ENCODE results near the gene KLHL29. TPM values are rescaled to one million over a fixed set of nuclear protein-coding genes. Genes with fewer than 3 reads are reported as not detected.
A peak's percentile ranks its signal among the peaks of the same experiment; 100 is the strongest.

The KLHL29 gene
- total RNA-seq, 2 experiments from 2014 or later: 0.88 to 0.99 TPM

DNA sequence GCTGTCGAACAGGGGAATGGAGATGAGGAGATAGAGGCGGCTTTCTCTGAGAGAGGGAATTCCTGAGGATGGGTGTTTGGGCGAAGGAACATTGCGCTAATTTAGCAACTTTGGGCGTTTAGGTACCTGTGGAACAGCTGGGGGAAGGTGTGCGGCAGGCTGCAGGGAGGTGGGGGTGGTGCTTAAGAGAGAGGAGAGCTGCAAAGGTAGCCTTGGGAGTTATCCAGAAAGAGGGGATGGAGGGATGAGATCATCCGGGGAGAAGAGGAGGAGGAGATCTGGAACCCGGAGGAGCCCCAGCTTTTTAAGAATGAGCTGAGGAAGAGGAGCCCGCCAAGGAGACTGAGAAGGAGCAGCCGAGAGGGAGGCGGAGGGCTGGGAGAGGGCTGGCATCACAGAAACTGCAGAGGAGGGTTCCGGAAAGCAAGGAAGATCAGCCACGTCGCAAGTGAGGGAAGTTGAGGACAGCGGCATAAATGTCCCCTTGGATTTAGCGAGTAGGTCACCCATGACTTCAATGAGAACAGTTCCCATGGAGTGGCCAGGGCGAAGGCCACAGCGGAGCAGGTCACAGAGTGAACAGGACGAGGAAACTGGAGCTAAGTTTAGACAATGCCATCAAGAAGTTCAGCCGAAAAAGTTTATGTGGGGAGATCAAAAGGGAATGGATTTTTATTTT, 174.7 kb downstream of the KLHL29 start:
- Mint-ChIP-seq H3K27me3 (no peaks in the 10 kb centered on the region), H3K4me1 (ENCODE audit: low read depth) (no peaks in the 10 kb centered on the region), H3K4me3 (no peak overlapping the region), H3K27ac (no peak overlapping the region), H3K9me3 (no peaks in the 10 kb centered on the region), H3K36me3 (no peaks in the 10 kb centered on the region)
- ChIA-PET POLR2A (interaction anchor here (0.8 kb wide), 1 partner anchor 36 kb away, joined by 3 read pairs; no protein-coding TSS in a partner anchor), CTCF (no interaction called here)
- no peak for DNase-seq
- intact Hi-C loops (cut with micrococcal nuclease): loop anchor here (10.0 kb wide), 1 partner anchor 175 kb away; the partner anchor contains the start of gene KLHL29

DNA sequence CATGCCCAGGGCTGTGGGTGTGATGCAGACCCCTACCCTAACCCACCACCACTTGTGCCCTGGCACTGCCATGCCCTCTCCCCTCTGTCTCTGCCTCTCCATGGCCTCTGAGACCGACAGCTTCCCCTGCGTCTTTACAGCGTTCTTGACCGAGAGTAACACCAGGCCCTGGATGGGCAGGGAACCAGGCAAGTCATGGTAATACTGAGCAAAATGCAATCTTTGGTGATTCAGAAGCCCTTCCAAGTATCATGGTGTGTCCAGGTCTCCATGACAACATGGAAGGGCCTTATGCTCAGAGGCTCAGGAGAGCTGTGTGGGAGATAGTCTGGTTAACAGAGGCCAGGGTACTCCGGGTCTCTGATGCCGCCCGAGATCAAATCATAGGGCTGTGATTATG, 176.1 kb downstream of the KLHL29 start:
- ChIA-PET CTCF (interaction anchor here (1.1 kb wide), 1 partner anchor 10 kb away, joined by 3 read pairs; no protein-coding TSS in a partner anchor), POLR2A (no interaction called here)
- Mint-ChIP-seq H3K27ac (no peak overlapping the region), H3K4me1 (ENCODE audit: low read depth) (no peaks in the 10 kb centered on the region), H3K27me3 (no peaks in the 10 kb centered on the region), H3K9me3 (no peaks in the 10 kb centered on the region), H3K4me3 (no peak overlapping the region), H3K36me3 (no peaks in the 10 kb centered on the region)
- DNase-seq: no peak
- intact Hi-C loops (cut with micrococcal nuclease): loop anchor here (10.0 kb wide), 1 partner anchor 176 kb away; the partner anchor contains the start of gene KLHL29

DNA sequence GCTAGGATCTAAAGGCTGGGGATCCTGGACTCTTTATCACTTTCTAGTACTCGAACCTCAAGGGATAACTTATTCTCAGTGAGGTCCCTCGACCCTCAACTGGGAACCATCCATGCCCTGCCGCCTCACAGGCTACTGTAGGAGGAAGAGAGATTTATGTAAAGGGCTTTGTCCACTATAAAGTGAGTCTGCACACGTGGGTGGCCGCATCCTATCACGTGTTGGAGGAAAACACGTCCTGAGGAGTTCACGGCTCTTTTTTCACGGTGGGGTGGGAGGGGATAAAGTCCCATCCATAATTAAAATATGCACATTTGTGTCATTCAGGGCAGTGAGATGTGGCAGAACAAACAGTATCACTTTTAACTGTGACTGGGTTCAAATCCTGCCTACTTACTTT, 176.6 kb downstream of the KLHL29 start:
- Mint-ChIP-seq H3K27ac (no peak overlapping the region), H3K4me3 (no peak overlapping the region), H3K4me1 (ENCODE audit: low read depth) (no peaks in the 10 kb centered on the region), H3K9me3 (no peaks in the 10 kb centered on the region), H3K27me3 (no peaks in the 10 kb centered on the region), H3K36me3 (no peaks in the 10 kb centered on the region)
- DNase-seq: no peak
- POLR2A ChIA-PET: no interaction called here
- CTCF ChIA-PET: interaction anchor here (1.1 kb wide), 1 partner anchor 11 kb away, joined by 3 read pairs; no protein-coding TSS in a partner anchor
- intact Hi-C loops (cut with micrococcal nuclease): loop anchor here (10.0 kb wide), 1 partner anchor 177 kb away; the partner anchor contains the start of gene KLHL29

DNA sequence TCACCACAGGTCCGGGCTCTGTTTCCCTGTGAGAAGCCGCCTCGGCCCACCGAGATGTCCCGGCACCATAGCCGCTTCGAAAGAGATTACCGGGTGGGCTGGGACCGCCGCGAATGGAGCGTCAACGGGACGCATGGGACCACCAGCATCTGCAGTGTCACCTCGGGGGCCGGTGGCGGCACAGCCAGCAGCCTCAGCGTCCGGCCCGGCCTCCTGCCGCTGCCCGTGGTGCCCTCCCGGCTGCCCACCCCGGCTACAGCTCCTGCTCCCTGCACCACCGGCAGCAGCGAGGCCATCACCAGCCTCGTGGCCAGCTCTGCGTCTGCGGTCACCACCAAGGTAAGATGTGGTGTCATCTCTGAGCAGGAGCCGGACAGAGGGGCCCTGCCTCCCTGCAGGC, 177.2 kb downstream of the KLHL29 start:
- no peaks in the 10 kb centered on the region for H3K27me3 Mint-ChIP-seq
- DNase-seq: no peak
- no peaks in the 10 kb centered on the region for H3K4me1 Mint-ChIP-seq (ENCODE audit: low read depth)
- POLR2A ChIA-PET: no interaction called here
- H3K27ac Mint-ChIP-seq: no peak overlapping the region
- no peaks in the 10 kb centered on the region for H3K36me3 Mint-ChIP-seq
- intact Hi-C loops (cut with micrococcal nuclease): loop anchor here (10.0 kb wide), 1 partner anchor 177 kb away; the partner anchor contains the start of gene KLHL29
- no peaks in the 10 kb centered on the region for H3K9me3 Mint-ChIP-seq
- CTCF ChIA-PET: no interaction called here
- H3K4me3 Mint-ChIP-seq: no peak overlapping the region

DNA sequence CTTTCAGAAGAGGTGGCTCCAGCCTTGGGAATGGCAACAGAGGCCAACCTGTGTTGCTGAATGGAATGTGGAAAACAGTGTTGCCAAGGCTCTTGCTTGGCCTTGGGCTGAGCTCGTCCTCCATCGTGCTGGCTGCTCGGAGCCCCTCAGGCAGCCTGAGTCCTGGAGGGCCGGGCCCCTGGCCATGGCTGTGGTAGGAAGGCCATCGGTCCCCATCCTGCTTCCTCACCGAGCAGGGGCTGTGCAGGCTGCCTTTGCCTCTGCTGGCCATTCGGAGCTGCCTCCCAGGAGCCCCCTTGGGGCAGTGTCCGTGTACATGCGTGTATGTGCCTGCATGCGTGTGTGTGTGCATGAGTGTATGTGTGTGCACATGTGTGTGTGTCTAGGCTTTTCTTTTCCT, 178.2 kb downstream of the KLHL29 start:
- no peaks in the 10 kb centered on the region for H3K36me3 Mint-ChIP-seq
- POLR2A ChIA-PET: no interaction called here
- H3K9me3 Mint-ChIP-seq: no peaks in the 10 kb centered on the region

DNA sequence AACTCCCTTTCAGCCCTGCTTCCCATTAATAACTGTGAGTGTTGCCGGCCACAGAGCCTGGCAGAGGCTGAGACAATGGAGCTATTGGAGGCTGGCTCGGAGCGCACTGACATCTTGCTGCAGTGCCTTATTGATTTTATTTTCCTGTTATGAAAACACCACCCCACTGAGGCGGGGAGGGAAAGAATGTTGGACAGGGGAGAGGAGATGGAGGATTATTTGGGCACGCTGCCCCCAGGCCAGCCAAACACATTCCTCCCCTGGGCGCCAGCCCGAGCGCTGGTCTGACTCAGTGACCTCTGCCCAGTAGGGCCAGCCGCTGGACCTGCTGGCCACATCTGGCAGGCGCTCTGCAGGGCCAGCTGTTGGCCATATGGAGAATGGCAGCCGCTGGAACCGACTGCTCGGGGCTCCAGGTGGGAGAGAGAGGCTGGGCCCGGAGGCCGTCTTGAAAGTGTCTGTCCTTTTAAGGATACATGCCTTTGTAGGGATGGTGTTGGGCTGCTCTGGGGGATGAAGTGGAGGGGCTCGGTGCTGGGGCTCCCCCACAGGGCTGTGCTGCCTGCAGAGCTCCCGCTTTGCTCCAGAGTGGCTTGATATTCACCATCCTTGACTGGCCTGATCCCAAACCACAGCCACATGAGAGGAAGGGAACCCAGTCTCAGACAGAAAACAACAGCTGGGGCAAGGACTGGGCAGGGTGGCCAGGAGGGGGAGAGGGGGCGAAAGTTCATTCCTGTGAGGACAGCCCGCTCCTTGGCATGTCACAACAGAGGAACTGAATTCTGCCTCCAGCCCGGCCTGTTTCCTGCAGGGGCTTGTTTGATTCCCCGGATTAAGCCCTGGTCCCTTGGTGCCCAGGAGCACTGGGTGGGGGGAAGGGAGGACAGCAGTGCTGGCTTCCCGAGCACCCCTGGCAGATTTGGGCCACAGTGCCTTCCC, 179.0 kb downstream of the KLHL29 start:
- ChIA-PET POLR2A (no interaction called here), CTCF (no interaction called here)
- Mint-ChIP-seq H3K9me3 (no peaks in the 10 kb centered on the region), H3K4me1 (ENCODE audit: low read depth) (no peaks in the 10 kb centered on the region), H3K4me3 (no peak overlapping the region), H3K36me3 (no peaks in the 10 kb centered on the region), H3K27ac (no peak overlapping the region), H3K27me3 (no peaks in the 10 kb centered on the region)
- intact Hi-C loops (cut with micrococcal nuclease): loop anchor here (10.0 kb wide), 1 partner anchor 179 kb away; the partner anchor contains the start of gene KLHL29
- no peak for DNase-seq

More for the DNA sequence above, 178.2 kb downstream of the KLHL29 start:
- no peak for DNase-seq
- Mint-ChIP-seq H3K4me1 (ENCODE audit: low read depth) (no peaks in the 10 kb centered on the region), H3K4me3 (no peak overlapping the region), H3K27me3 (no peaks in the 10 kb centered on the region), H3K27ac (no peak overlapping the region)
- intact Hi-C loops (cut with micrococcal nuclease): loop anchor here (10.0 kb wide), 1 partner anchor 178 kb away; the partner anchor contains the start of gene KLHL29
- CTCF ChIA-PET: no interaction called here

DNA sequence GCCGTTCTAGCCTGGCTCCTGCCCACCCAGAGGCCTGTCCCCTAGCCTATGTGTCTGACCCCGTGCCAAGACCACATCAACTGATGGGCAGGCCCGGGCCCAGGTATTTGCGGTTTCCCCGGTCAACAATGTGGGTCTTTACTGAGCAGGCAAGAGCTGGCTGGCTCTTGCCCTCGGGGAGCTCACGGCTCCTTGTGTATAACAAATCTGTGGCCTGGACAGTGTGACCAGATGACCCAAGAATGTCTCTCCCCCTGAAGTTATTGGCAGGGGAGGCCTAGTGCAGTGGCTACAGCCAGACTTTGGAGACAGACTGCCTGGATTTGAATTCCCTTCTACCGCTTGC, 179.6 kb downstream of the KLHL29 start:
- Mint-ChIP-seq H3K4me3 (no peak overlapping the region), H3K27ac (no peak overlapping the region), H3K27me3 (no peaks in the 10 kb centered on the region), H3K4me1 (ENCODE audit: low read depth) (no peaks in the 10 kb centered on the region), H3K9me3 (no peaks in the 10 kb centered on the region), H3K36me3 (no peaks in the 10 kb centered on the region)
- ChIA-PET CTCF (no interaction called here), POLR2A (no interaction called here)
- intact Hi-C loops (cut with micrococcal nuclease): loop anchor here (10.0 kb wide), 1 partner anchor 180 kb away; the partner anchor contains the start of gene KLHL29
- no peak for DNase-seq

DNA sequence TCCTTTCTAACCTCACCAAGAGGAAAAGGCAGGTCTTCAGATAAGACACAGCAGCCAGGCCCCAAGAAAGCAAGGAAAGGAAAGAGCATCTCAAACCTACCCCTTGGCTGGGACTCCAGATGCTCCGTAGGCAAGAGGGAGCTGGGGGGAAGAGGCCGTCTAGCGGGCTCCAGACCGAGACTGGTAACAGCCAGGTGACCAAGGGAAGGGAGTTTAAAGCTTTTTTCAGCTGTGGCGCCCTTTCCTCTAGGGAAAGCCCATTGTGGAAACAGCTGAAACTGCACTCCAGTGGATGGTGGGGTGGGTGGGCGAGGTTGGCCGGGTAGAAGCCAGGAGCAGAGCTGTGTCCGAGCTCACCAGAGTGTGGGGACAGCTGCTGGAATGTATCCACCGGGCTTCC, 180.4 kb downstream of the KLHL29 start:
- Mint-ChIP-seq H3K4me1 (ENCODE audit: low read depth) (no peaks in the 10 kb centered on the region), H3K4me3 (no peak overlapping the region), H3K36me3 (no peaks in the 10 kb centered on the region), H3K9me3 (no peaks in the 10 kb centered on the region), H3K27ac (no peak overlapping the region), H3K27me3 (no peaks in the 10 kb centered on the region)
- ChIA-PET POLR2A (no interaction called here), CTCF (no interaction called here)
- DNase-seq: no peak
- intact Hi-C loops (cut with micrococcal nuclease): loop anchor here (10.0 kb wide), 1 partner anchor 181 kb away; the partner anchor contains the start of gene KLHL29

DNA sequence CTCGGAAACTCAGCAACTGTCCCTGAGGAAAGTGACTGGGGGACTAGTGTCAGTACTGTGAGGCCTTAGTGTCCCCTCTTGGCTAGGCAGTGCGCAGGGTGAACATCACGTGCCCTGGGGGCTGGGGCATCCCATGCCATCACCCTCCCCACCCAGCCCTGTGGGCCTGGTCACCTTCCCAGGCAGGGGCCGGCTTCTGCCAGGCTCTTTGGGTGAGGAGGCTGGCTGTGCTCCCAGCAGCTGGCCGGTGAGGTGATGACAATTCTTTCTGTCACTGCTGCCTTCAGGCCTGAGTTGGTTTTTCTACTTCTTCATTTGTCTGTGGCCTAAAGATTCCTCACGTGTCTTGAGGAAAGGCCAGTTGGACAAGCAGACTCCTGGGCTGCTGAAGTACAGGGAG, 180.8 kb downstream of the KLHL29 start:
- ChIA-PET CTCF (interaction anchor here (0.6 kb wide), 1 partner anchor 187 kb away, joined by 3 read pairs; no protein-coding TSS in a partner anchor), POLR2A (no interaction called here)
- Mint-ChIP-seq H3K36me3 (no peaks in the 10 kb centered on the region), H3K4me1 (ENCODE audit: low read depth) (no peaks in the 10 kb centered on the region), H3K27ac (no peak overlapping the region), H3K27me3 (no peaks in the 10 kb centered on the region), H3K4me3 (no peak overlapping the region), H3K9me3 (no peaks in the 10 kb centered on the region)
- intact Hi-C loops (cut with micrococcal nuclease): loop anchor here (10.0 kb wide), 1 partner anchor 181 kb away; the partner anchor contains the start of gene KLHL29
- no peak for DNase-seq

DNA sequence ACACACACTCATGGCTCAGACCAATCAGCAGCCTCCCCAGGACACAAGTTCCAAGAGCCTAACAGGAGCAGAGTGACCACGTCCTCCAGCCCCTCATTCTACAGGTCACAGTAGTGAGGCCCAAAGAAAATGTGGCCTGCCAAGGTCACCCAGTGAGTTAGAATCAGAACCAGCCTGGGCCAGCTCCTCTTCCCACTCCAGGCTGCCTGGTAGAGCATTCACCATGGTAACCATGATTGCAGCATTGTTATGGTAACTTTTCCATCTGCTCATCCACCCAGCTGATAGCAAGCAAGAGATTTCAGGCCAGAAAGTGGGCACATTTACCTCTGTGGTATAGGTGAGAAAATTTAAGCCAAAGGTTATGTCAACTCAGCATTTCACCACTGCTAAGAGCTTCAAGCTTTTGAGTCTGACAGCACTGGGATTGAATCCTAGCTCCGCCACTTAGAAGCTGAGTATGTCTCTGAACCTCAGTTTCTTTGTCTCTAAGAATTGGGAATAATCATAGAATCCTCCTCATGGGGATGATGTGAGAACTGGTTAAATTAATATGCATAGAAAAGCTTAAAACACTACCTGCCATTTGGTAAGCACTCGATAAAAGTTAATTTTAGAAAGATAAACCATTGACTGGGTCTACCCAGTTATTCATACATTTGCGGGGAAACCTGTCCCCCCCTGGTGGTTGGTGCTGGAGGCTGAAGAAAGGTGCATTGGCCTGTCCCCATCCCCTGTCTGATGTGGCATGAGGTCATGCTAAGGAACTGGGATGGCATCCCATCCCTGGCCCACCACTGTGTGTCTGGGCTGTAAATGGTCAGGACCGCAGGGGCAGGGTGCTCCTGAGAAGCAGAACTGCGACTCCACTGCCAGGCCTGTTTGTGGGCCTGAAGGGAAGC, 181.5 kb downstream of the KLHL29 start:
- DNase-seq: peak; percentile 49
- Mint-ChIP-seq H3K9me3 (no peaks in the 10 kb centered on the region), H3K4me1 (ENCODE audit: low read depth) (no peaks in the 10 kb centered on the region), H3K27ac (no peak overlapping the region), H3K27me3 (no peaks in the 10 kb centered on the region), H3K4me3 (no peak overlapping the region), H3K36me3 (no peaks in the 10 kb centered on the region)
- intact Hi-C loops (cut with micrococcal nuclease): loop anchor here (10.0 kb wide), 1 partner anchor 182 kb away; the partner anchor contains the start of gene KLHL29
- ChIA-PET POLR2A (no interaction called here), CTCF (interaction anchor here (0.6 kb wide), 1 partner anchor 187 kb away, joined by 3 read pairs; no protein-coding TSS in a partner anchor)

DNA sequence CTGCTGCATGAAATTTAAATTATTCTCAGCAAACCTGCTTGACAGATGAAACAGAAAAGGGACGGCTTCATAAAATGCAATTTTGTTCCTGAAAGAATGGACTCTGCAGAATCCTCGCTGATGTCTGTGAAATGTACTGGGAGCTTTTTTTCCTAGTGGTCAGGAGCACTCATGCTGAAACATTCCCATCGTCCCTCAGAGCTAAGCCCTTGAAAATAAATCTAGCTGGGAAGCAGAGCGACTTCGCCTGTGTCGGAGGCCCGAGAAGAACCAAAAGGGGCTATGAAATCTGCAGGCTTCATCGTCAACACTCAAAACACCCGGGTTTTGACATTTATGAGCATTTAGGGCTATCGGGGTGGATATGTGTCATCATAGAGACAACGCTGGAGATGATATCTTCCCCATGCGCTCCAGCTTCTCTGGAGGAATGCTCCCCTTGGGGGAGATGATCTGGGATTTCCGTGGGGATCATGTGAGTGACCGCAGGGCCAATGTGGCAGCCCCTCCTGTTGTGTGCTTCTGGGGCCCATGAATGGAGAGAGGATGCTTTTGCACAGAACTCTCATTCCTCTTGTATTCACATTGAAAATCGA, 182.3 kb downstream of the KLHL29 start:
- ChIA-PET POLR2A (no interaction called here), CTCF (no interaction called here)
- Mint-ChIP-seq H3K27me3 (no peaks in the 10 kb centered on the region), H3K4me1 (ENCODE audit: low read depth) (no peaks in the 10 kb centered on the region), H3K9me3 (no peaks in the 10 kb centered on the region), H3K27ac (no peak overlapping the region), H3K4me3 (no peak overlapping the region), H3K36me3 (no peaks in the 10 kb centered on the region)
- DNase-seq: no peak
- intact Hi-C loops (cut with micrococcal nuclease): loop anchor here (10.0 kb wide), 1 partner anchor 182 kb away; the partner anchor contains the start of gene KLHL29

All from activated CD4-positive, alpha-beta memory T cell treated with anti-CD3 and anti-CD28 coated beads for 36 hours (primary cell).